HepG2 (cell line): Measurements from ENCODE around the gene ASPRV1.

ENCODE experiments used
- FOXP4 ChIP-seq: sonication (generic); formaldehyde crosslinking; IDR thresholded peaks from 2 replicates; pipeline ENCODE4 v1.4.0; 2020; ENCODE audit warnings: missing genetic modification reagents
- ZNF24 ChIP-seq: fragments of 450-650 bp; IDR thresholded peaks from 2 replicates; pipeline ENCODE4 v1.6.1; 2017; ENCODE audit warnings: antibody characterized with exemption, mild to moderate bottlenecking
- TF ChIP-seq, protein P1 (sequence below), 2 experiments: IDR thresholded peaks; 2 replicates each; pipeline ENCODE4 v1.6.1; 2011 to 2012; ENCODE audit warnings: low read length in 2 of 2, borderline replicate concordance in 1 of 2, low read depth in 1 of 2, mild to moderate bottlenecking in 1 of 2, moderate library complexity in 1 of 2

GRCh38 chr2:69931832-69932595 lies 29.4 kb downstream of the ASPRV1 start:
- TF ChIP-seq ZNF24: no peak
- TF ChIP-seq, protein P1, sequence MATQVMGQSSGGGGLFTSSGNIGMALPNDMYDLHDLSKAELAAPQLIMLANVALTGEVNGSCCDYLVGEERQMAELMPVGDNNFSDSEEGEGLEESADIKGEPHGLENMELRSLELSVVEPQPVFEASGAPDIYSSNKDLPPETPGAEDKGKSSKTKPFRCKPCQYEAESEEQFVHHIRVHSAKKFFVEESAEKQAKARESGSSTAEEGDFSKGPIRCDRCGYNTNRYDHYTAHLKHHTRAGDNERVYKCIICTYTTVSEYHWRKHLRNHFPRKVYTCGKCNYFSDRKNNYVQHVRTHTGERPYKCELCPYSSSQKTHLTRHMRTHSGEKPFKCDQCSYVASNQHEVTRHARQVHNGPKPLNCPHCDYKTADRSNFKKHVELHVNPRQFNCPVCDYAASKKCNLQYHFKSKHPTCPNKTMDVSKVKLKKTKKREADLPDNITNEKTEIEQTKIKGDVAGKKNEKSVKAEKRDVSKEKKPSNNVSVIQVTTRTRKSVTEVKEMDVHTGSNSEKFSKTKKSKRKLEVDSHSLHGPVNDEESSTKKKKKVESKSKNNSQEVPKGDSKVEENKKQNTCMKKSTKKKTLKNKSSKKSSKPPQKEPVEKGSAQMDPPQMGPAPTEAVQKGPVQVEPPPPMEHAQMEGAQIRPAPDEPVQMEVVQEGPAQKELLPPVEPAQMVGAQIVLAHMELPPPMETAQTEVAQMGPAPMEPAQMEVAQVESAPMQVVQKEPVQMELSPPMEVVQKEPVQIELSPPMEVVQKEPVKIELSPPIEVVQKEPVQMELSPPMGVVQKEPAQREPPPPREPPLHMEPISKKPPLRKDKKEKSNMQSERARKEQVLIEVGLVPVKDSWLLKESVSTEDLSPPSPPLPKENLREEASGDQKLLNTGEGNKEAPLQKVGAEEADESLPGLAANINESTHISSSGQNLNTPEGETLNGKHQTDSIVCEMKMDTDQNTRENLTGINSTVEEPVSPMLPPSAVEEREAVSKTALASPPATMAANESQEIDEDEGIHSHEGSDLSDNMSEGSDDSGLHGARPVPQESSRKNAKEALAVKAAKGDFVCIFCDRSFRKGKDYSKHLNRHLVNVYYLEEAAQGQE (IDR thresholded peaks at IDR 0.05; ENCODE audit: borderline replicate concordance in 1 of 2, low read depth in 1 of 2, low read length in 2 of 2): no peak
- no peak for TF ChIP-seq FOXP4 (CRISPR knock-in tag)
